ENCODE data around the gene HSPG2.
"Not testable (repeated sequence)": the region's sequence is repeated elsewhere in the genome, so short reads cannot be mapped to it uniquely, and the experiment has no call there.

Gene HSPG2

DNA sequence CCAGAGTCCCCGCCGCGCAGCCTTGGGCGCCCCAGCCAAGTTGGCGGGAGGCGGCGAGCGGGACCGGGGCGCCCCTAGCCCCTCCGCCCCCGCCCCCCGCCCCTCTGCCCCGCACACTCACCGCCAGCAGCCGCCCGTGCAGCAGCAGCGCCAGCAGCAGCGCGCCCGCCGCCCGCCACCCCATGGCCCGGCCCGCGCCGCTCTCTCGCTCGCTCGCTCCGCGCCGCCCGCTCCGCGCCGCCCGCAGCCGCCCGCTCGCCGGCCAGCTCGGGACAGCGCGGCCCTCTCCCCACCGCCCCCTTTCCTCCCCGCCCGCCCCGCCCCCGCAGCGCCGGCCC is at the start of gene HSPG2:
Gene HSPG2, minus strand, starts transcription at position 277 of the 338 bp plus-strand sequence. Its CDS starts 93 bp downstream, at position 184.
- in situ Hi-C loops (cut with HindIII; ENCODE audit: low pct_ligation_motif_present, low pct_unique_long_range_greater_than_20kb, low sequenced_read_pairs), result no loop called here
- no peak for DNase-seq

DNA sequence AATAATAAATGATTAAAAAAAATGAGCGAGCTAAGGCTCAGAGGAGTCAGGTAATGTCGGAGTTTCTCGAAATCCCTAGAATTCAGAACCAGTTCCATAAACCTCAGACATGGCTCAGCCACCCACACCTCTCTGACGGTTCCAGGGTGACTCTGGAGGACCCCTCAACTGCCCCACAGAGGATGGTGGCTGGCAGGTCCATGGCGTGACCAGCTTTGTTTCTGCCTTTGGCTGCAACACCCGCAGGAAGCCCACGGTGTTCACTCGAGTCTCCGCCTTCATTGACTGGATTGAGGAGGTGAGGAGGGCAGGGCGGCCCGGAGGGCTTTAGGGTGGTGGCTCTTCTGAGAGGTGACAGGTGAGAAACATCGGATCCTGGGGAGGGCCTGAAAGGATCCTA is 49.3 kb upstream of the HSPG2 start:
- DNase-seq; in situ Hi-C loops (cut with HindIII; ENCODE audit: low pct_ligation_motif_present, low pct_unique_long_range_greater_than_20kb, low sequenced_read_pairs): not testable (repeated sequence)

DNA sequence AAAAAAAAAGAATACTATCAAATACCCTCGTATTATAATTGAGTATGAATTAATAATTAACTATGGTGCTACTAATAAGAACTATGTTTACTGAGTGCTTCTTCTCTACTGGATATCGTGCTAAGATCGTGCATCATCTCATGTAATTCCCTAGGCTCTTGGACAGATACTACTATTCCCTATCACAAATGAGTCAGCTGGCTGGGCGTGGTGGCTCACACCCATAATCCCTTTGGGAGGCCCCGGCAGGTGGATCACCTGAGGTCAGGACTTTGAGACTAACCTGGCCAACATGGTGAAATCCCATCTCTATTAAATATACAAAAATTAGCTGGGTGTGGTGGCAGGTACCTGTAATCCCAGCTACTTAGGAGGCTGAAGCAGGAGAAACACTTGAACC is 48.8 kb upstream of the HSPG2 start:
- DNase-seq; in situ Hi-C loops (cut with HindIII; ENCODE audit: low pct_ligation_motif_present, low pct_unique_long_range_greater_than_20kb, low sequenced_read_pairs): not testable (repeated sequence)

DNA sequence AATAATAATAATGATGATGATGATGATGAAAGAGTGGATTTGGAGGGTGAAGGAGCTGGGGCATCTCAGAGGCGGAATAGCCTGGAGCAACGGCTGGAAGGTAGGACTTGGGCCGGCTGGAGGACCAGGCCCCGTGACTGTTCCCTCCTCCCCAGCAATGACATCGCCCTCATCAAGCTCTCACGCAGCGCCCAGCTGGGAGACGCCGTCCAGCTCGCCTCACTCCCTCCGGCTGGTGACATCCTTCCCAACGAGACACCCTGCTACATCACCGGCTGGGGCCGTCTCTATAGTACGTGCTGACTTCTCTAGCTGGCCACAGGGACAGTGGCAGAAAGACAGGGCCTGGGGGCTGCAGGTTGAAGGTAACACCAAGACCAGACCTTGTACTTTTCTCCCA is 46.4 kb upstream of the HSPG2 start:
- in situ Hi-C loops (cut with HindIII; ENCODE audit: low pct_ligation_motif_present, low pct_unique_long_range_greater_than_20kb, low sequenced_read_pairs); DNase-seq: not testable (repeated sequence)

DNA sequence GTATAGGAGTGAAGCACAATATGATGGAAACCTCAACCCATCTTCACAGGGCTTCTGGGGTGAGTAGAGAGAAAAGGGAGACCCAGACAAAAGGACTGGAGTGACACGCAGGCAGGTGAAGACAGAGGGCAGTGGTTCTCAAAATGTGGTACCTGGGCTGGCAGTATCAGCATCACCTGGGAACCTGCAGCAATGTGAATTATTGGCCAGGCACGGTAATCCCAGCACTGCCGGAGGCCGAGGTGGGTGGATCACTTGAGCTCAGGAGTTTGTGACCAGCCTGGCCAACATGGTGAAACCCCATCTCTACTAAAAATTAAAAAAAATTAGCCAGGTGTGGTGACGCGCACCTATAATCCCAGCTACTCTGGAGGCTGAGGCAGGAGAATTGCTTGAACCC is 45.0 kb upstream of the HSPG2 start:
- DNase-seq; in situ Hi-C loops (cut with HindIII; ENCODE audit: low pct_ligation_motif_present, low pct_unique_long_range_greater_than_20kb, low sequenced_read_pairs): not testable (repeated sequence)

DNA sequence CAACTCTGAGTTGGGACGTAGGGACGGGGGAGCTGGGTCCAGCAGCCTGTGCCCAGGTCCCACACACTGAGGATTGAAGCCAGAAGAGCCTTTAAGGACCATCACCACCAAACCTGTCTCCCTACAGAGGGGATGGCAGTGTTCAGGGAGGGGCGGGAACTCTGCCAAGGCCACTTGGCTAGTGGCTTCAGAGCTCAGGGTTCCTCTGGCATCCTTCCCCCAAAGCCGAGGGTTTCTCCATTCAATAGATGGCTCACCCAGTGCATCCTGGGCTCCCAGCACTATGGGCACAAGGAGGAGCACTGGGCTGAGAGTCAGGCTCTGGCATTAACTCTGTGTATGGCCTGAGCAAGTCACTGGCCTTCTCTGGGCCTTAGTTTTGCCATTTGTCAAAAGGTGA is 44.1 kb upstream of the HSPG2 start:
- DNase-seq; in situ Hi-C loops (cut with HindIII; ENCODE audit: low pct_ligation_motif_present, low pct_unique_long_range_greater_than_20kb, low sequenced_read_pairs): not testable (repeated sequence)

DNA sequence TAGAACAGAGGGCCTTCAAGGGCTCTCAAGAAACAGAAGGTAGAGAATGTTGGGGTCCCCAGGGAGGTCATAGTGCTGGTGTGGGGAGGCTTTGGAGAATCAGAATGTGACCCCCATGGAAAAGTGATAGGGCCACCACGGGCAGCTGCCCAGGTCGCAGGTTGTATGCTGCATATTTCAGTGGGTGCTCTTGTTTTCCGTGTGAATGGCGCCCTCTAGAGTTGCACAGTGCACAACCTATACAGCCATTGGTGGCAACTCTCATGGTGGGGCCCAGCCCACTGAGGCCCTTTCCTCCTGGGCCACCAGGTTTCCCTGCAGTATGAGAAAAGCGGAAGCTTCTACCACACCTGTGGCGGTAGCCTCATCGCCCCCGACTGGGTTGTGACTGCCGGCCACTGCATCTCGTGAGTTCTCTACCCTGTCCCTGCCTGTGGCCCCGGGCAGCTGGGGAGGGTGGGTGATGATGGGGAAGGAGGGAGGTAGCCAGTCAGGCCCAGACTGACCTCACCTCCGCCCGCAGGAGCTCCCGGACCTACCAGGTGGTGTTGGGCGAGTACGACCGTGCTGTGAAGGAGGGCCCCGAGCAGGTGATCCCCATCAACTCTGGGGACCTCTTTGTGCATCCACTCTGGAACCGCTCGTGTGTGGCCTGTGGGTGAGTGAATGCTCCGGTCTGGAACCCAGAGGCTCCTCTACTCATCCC is 43.6 kb upstream of the HSPG2 start:
- in situ Hi-C loops (cut with HindIII; ENCODE audit: low pct_ligation_motif_present, low pct_unique_long_range_greater_than_20kb, low sequenced_read_pairs); DNase-seq: not testable (repeated sequence)

DNA sequence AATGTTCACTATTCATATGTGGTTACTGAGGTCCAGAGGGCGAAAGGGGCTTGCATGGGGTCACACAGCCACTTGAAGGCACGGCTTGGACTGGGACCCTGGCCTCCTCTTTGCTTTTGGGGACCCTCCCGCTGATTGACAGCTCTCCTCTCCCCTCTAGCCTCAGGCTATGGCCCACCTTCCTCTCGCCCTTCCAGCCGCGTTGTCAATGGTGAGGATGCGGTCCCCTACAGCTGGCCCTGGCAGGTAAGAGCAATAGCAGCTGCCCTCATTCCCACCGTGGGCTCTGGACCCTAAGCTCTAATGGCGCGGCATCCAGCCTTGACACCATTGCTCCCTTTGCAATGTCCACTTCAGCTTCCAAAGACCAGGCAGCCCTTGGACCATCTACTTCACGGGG is 41.1 kb upstream of the HSPG2 start:
- DNase-seq; in situ Hi-C loops (cut with HindIII; ENCODE audit: low pct_ligation_motif_present, low pct_unique_long_range_greater_than_20kb, low sequenced_read_pairs): not testable (repeated sequence)

DNA sequence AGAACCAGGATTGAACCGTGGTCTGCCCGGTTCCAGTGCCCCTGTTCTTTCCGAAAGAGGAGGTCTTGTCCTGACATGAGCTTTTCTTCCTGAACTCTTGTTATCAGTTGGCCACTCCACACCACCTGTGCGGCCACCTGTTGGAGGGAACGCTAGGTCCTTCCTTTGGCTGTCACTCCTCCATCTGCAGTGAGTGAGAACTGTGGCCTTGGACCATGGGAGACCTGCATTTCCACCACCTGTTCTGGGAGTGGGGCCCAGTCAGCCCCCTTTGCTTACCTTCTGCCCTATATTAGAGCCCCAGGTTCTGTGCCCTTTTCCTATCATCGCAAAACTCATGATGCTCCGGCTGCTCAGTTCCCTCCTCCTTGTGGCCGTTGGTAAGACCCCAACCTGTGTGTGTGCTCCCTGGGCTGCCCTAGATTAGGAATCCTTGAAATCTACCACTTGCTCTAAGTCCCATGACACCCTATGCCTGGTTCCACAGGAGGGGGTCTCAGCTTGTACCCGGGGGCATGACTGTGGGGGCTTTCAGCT is 39.7 kb upstream of the HSPG2 start, which contains the start of gene CELA3B:
Gene CELA3B, plus strand, starts transcription at position 320 of the 537 bp plus-strand sequence. Its CDS starts 18 bp downstream, at position 338.
- in situ Hi-C loops (cut with HindIII; ENCODE audit: low pct_ligation_motif_present, low pct_unique_long_range_greater_than_20kb, low sequenced_read_pairs); DNase-seq: not testable (repeated sequence)

DNA sequence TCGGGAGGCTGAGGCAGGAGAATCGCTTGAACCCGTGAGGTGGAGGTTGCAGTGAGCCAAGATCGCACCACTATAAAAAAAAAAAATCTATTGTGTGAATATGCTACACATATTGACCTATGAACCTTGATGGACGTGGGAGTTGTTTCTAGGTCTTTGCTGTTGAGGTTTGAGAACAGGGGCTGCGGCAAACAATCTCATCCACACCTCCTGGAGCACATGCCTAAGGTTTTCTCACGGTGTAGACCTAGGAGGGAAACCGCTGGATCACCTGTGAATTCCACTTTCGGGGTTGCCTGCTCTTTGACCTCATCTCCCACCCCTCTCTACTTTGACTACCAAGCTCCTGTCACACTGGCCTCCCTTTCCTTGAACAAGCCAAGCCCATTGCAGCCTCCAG is 38.2 kb upstream of the HSPG2 start:
- DNase-seq; in situ Hi-C loops (cut with HindIII; ENCODE audit: low pct_ligation_motif_present, low pct_unique_long_range_greater_than_20kb, low sequenced_read_pairs): not testable (repeated sequence)

DNA sequence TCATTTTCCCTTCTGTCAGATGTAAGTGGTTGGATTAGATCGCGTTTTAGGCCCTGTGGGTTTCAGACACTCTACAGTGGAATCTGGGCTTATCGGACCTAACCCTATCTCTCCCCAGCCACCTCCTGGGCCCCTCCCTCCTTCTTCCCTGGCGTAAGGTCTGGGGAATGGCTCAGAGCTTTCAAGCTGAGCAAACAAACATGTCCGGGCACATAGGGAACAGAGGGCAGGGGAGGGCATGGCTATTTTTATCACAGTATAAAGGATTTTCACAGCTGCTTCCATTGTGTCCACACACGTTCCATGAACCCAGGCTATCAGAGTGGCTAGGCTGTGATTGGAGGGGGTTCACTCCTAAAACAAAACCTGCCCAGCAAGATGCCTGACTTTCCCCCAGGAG is 37.6 kb upstream of the HSPG2 start:
- in situ Hi-C loops (cut with HindIII; ENCODE audit: low pct_ligation_motif_present, low pct_unique_long_range_greater_than_20kb, low sequenced_read_pairs); DNase-seq: not testable (repeated sequence)

DNA sequence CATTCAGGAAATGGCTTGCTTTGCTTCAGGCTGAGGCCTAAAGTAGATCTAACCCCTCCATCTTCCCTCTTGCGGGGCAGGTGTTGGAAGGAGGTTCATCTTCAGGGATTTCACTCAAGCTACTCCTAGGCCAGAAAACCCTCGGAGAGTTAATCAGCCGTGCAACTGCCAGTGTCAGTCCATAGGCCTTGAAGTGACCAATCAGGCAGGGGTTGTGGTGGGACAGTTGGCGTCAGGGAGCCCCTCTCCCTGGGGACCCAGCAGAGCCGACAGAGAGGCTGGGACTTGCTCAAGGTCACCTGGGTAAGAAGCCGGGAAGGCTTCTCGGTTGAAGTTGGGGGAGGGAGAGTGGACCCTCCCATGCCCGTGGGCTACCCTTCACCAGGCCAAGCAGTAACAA is 36.8 kb upstream of the HSPG2 start:
- DNase-seq; in situ Hi-C loops (cut with HindIII; ENCODE audit: low pct_ligation_motif_present, low pct_unique_long_range_greater_than_20kb, low sequenced_read_pairs): not testable (repeated sequence)

DNA sequence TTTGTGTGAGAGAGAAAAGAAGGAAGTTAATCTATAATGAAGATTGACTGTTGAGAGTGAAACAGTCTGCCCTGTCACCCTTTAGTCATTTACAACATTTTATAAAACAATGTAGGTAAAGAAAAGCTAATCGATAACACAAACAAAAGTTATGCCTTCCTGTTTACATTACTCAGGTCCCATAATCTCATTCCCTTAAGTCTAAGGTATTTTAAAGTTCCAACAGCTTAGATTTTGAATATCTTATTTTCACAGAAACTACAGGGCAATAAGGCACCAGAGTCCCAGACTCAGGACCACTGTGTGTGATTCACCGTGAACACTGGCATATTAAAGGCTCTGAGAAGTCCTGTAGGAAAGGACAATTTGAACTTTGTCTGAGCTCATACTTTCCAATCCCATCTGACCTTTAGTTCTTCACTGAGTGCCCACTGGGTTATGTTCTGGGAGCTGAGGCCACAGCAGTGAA is 35.9 kb upstream of the HSPG2 start:
- DNase-seq; in situ Hi-C loops (cut with HindIII; ENCODE audit: low pct_ligation_motif_present, low pct_unique_long_range_greater_than_20kb, low sequenced_read_pairs): not testable (repeated sequence)

DNA sequence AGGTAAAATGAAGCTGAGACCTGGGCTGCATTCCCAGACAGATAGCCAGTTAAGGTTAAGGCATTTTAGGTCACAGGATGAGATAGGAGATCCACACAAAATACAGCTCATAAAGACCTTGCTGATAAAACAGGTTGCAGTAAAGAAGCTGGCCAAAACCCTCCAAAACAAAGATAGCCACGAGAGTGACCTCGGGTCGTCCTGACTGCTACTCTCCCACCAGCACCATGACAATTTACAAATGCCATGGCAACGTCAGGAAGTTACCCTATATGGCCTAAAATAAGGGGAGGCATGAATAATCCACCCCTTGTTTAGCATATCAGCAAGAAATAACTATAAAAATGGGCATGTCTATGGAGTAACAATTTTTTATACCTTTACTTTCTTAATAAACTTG is 33.4 kb upstream of the HSPG2 start:
- in situ Hi-C loops (cut with HindIII; ENCODE audit: low pct_ligation_motif_present, low pct_unique_long_range_greater_than_20kb, low sequenced_read_pairs); DNase-seq: not testable (repeated sequence)

DNA sequence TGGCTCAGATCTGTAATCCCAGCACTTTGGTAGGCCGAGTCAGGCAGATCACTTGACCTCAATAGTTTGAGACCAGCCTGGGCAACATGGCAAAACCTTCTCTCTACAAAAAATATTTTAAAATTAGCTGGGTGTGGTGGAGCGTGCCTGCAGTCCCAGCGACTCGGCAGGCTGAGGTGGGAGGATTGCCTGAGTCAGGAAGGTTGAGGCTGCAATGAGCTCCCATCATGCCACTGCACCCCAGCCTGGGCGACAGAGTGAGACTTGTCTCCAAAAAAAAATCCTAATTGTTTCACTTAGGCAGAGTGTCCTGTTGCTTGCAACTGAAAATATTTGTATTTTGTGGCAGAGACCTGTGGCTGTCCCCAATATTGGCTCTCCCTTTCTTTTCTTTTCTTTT is 32.0 kb upstream of the HSPG2 start:
- in situ Hi-C loops (cut with HindIII; ENCODE audit: low pct_ligation_motif_present, low pct_unique_long_range_greater_than_20kb, low sequenced_read_pairs), result not testable (repeated sequence)

DNA sequence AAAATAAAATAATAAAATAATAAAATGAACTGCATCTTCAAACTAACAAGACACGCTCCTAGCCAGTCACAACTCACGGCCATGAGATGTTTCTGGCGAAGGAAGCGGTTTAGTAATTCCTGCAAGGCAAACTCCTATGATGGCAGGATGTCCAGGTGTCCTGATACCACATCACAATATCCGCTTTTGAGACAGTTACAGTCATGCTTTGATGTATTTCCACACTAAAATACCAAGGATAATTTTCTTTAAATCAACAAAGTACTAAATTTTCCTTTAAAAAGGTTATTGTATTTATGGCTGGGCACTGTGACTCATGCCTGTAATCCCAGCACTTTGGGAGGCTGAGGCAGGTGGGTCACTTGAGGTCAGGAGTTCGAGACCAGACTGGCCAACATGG is 30.1 kb upstream of the HSPG2 start:
- DNase-seq; in situ Hi-C loops (cut with HindIII; ENCODE audit: low pct_ligation_motif_present, low pct_unique_long_range_greater_than_20kb, low sequenced_read_pairs): not testable (repeated sequence)

More for the DNA sequence above, 32.0 kb upstream of the HSPG2 start:
- DNase-seq, result not testable (repeated sequence)

DNA sequence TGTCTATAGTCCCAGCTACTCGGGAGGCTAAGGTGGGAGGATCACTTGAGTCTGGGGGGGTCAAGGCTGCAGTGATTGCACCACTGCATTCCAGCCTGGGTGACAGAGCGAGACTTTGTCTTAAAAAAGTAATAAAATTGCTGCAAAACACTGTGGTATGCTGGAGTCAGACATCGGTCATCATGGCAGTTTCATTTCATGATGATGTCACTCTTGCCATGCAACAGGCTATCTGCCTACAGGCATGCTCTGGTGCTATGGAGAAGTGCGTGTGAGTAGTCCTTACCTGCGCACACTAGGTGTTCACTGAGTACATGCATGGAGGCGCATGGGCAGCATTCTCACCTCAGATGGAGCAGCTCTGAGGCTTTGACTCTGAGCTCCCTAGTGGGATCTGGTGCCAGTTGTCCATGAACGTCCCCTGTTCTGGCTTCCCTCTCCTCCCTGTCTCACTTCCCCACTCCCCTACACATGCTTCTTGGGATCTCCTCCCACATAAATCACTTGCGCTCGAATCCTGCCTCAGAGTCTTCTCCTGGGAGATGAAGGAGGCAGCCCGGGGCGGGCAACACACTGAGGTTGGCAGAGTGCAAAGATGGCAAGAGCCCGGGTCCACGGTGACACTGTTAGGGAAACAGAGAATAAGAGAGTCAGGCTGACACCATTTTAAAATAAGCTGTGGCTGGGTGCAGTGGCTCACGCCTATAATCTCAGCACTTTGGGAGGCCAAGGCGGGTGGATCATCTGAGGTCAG is 29.3 kb upstream of the HSPG2 start:
- no peak for DNase-seq
- in situ Hi-C loops (cut with HindIII; ENCODE audit: low pct_ligation_motif_present, low pct_unique_long_range_greater_than_20kb, low sequenced_read_pairs), result no loop called here

DNA sequence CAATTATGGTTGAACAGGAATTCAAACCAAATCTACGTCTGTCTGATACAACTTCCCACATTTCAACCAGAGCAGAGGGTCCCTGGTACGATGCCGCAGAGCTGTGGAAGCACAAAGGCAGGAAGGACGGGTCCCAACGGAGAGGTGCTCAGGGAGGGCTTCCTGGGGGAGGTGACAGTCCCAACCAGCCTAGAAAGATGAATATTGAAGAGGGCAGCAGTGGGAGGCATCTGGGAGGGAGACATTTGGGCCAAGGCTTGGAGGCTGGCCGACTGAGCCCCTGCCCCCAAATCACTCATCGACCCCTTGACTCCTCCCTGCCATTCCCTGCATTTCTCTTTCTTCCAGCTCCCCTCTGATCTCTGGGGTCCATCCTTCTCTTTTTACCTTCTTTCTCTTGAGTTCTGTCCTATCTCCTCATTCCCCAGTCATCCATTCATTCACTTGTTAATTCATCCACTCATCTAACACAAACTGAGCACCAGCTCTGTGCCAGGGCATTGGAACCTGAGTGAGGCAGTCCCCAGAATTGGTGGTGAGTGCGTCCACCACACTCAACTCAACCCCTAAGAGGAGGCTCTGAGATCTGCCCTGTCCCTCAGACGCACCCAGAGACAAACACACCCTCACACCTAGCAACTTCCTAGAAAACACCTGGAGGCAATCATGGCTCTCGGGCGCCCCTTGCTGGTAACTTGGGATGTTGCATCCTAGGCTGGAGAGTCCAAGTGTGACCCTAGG is 26.5 kb upstream of the HSPG2 start:
- in situ Hi-C loops (cut with HindIII; ENCODE audit: low pct_ligation_motif_present, low pct_unique_long_range_greater_than_20kb, low sequenced_read_pairs), result no loop called here
- DNase-seq, result peak; percentile 65

DNA sequence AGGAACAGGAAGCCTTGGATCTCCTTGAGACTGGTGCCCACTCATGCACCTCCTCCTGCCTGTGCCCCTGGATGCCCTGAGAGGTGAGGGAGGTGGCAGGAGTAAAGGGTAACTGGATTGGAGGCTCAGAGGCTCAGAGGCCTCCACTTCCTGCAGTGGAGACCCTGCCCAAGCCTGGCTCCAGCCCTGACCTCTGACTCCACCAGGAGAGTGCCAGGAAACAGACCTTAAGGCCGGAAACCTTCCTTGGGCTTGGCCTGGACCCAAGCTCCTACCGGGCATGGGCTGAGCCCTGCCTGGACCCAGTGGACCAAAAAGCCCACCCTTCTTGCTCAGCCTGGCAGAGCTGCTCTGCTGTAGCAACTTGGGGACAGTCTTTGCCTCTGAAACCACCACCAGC is 24.7 kb upstream of the HSPG2 start:
- no peak for DNase-seq
- in situ Hi-C loops (cut with HindIII; ENCODE audit: low pct_ligation_motif_present, low pct_unique_long_range_greater_than_20kb, low sequenced_read_pairs), result no loop called here
